DMS53 (cell line): ENCODE results near the gene DDB1.

ENCODE experiments used
- DNase-seq: peaks from one replicate; lab custom pipeline; 2025; lab: John Stamatoyannopoulos, UW

DDB1 gene

GRCh38 chr11:61336171-61336935 is 3.4 kb upstream of the DDB1 start:
- DNase-seq: peak; percentile 93

- DNase-seq: no peak
Measured at GRCh38 chr11:61335355-61335710, 2.4 kb upstream of the DDB1 start.

GRCh38 chr11:61334434-61335354 is 1.8 kb upstream of the DDB1 start:
- peak; percentile 22 for DNase-seq

GRCh38 chr11:61333550-61334433 is 887 bp upstream of the DDB1 start:
- DNase-seq: no peak

- peak; percentile 49 for DNase-seq
Measured at GRCh38 chr11:61332281-61332796, 566 bp downstream of the DDB1 start.

GRCh38 chr11:61331651-61332050 is 1.3 kb downstream of the DDB1 start:
- no peak for DNase-seq

- DNase-seq: no peak
Measured at GRCh38 chr11:61329871-61330270, 3.0 kb downstream of the DDB1 start.

GRCh38 chr11:61328351-61328750 is 4.6 kb downstream of the DDB1 start:
- no peak for DNase-seq

GRCh38 chr11:61327669-61328071 is 5.2 kb downstream of the DDB1 start:
- no peak for DNase-seq

GRCh38 chr11:61325649-61326414 is 7.1 kb downstream of the DDB1 start:
- DNase-seq: no peak

- DNase-seq: no peak
Measured at GRCh38 chr11:61315260-61315659, 17.6 kb downstream of the DDB1 start.

- DNase-seq: no peak
Measured at GRCh38 chr11:61310749-61311148, 22.2 kb downstream of the DDB1 start.

- no peak for DNase-seq
Measured at GRCh38 chr11:61309739-61310138, 23.2 kb downstream of the DDB1 start.

- no peak for DNase-seq
Measured at GRCh38 chr11:61309141-61309540, 23.8 kb downstream of the DDB1 start.

GRCh38 chr11:61307354-61307753 is 25.6 kb downstream of the DDB1 start:
- no peak for DNase-seq

GRCh38 chr11:61306221-61306620 is 26.7 kb downstream of the DDB1 start:
- no peak for DNase-seq

- no peak for DNase-seq
Measured at GRCh38 chr11:61305417-61305816, 27.5 kb downstream of the DDB1 start.

- no peak for DNase-seq
Measured at GRCh38 chr11:61303725-61304124, 29.2 kb downstream of the DDB1 start.

- DNase-seq: no peak
Measured at GRCh38 chr11:61302550-61302949, 30.4 kb downstream of the DDB1 start.

GRCh38 chr11:61298663-61299244 is 34.2 kb downstream of the DDB1 start:
- no peak for DNase-seq

- DNase-seq: no peak
Measured at GRCh38 chr11:61297746-61298145, 35.2 kb downstream of the DDB1 start.
